ENCODE data around the gene STAMBP. TPM values are rescaled to one million over a fixed set of nuclear protein-coding genes. Genes with fewer than 3 reads are reported as not detected.

STAMBP gene
- total and polyA plus RNA-seq, 2 of the 13 experiments (the other 11 are each of a cell fraction or from before 2014, with no cell fraction given), result 49.6 to 53.2 TPM

DNA sequence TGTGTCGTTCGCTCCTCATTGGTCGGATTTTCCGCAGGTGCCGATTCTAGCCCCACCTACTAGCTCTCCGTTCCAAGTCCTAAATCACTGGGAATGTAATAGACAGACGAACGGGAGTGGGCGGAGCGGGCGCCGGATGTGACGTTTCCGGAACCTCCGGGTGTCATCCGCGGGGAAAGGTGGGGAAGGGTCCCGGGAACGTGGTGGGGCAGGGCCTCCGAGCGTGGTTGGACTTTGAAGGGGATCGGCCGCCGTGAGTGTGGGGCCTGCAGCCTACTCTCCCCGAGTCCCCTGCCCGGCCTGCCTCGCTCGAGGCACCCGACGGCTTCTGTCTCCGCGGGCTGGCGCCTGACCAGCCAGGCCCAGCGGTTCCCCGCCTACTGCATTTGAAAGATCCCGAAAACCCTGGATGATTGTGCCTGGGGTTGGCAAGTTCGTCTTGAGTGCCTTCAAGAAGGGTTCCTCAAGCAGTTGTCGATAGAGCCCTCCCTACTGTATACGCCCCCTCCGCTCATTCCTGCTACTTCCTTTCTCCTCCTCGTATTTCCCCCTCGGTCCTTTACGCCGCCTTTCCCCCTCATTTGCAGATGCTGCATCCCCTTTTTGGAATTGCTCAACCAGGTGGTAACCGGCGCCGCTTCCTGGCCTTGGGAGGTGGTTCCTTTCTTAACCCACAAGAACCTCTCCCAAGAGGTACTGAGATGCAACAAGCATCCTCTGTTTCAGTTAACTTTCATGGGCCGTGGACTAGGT, at the start of gene STAMBP (continued):
- TF ChIP-seq, protein P1, sequence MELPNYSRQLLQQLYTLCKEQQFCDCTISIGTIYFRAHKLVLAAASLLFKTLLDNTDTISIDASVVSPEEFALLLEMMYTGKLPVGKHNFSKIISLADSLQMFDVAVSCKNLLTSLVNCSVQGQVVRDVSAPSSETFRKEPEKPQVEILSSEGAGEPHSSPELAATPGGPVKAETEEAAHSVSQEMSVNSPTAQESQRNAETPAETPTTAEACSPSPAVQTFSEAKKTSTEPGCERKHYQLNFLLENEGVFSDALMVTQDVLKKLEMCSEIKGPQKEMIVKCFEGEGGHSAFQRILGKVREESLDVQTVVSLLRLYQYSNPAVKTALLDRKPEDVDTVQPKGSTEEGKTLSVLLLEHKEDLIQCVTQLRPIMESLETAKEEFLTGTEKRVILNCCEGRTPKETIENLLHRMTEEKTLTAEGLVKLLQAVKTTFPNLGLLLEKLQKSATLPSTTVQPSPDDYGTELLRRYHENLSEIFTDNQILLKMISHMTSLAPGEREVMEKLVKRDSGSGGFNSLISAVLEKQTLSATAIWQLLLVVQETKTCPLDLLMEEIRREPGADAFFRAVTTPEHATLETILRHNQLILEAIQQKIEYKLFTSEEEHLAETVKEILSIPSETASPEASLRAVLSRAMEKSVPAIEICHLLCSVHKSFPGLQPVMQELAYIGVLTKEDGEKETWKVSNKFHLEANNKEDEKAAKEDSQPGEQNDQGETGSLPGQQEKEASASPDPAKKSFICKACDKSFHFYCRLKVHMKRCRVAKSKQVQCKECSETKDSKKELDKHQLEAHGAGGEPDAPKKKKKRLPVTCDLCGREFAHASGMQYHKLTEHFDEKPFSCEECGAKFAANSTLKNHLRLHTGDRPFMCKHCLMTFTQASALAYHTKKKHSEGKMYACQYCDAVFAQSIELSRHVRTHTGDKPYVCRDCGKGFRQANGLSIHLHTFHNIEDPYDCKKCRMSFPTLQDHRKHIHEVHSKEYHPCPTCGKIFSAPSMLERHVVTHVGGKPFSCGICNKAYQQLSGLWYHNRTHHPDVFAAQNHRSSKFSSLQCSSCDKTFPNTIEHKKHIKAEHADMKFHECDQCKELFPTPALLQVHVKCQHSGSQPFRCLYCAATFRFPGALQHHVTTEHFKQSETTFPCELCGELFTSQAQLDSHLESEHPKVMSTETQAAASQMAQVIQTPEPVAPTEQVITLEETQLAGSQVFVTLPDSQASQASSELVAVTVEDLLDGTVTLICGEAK (IDR thresholded peaks at IDR 0.05), result peak; percentile 66
- TF ChIP-seq, protein P1 (CRISPR knock-in tag; IDR thresholded peaks at IDR 0.05), result peak; percentile 73; the same call in 1 of the 2 replicates
- TF ChIP-seq NR2F2 (IDR thresholded peaks at IDR 0.05; ENCODE audit: borderline replicate concordance, low read depth) (no peak), TP53 (CRISPR knock-in tag; conservative IDR thresholded peaks at IDR 0.05) (no peak; the same call in 1 of the 2 replicates), ZFP36L1 (CRISPR knock-in tag; IDR thresholded peaks at IDR 0.05) (no peak), HOXA7 (CRISPR knock-in tag; IDR thresholded peaks at IDR 0.05) (no peak), HDAC6 (IDR thresholded peaks at IDR 0.05; ENCODE audit: low read depth, low read length) (no peak), U2AF2 (IDR thresholded peaks at IDR 0.05; ENCODE audit: low read depth, low read length) (no peak), ZBTB3 (CRISPR knock-in tag; IDR thresholded peaks at IDR 0.05; ENCODE audit: borderline replicate concordance, low read depth) (no peak)
- TF ChIP-seq, protein P2, sequence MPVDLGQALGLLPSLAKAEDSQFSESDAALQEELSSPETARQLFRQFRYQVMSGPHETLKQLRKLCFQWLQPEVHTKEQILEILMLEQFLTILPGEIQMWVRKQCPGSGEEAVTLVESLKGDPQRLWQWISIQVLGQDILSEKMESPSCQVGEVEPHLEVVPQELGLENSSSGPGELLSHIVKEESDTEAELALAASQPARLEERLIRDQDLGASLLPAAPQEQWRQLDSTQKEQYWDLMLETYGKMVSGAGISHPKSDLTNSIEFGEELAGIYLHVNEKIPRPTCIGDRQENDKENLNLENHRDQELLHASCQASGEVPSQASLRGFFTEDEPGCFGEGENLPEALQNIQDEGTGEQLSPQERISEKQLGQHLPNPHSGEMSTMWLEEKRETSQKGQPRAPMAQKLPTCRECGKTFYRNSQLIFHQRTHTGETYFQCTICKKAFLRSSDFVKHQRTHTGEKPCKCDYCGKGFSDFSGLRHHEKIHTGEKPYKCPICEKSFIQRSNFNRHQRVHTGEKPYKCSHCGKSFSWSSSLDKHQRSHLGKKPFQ (CRISPR knock-in tag; IDR thresholded peaks at IDR 0.05; ENCODE audit: insufficient replicate concordance), result no peak
- TF ChIP-seq, protein P3, sequence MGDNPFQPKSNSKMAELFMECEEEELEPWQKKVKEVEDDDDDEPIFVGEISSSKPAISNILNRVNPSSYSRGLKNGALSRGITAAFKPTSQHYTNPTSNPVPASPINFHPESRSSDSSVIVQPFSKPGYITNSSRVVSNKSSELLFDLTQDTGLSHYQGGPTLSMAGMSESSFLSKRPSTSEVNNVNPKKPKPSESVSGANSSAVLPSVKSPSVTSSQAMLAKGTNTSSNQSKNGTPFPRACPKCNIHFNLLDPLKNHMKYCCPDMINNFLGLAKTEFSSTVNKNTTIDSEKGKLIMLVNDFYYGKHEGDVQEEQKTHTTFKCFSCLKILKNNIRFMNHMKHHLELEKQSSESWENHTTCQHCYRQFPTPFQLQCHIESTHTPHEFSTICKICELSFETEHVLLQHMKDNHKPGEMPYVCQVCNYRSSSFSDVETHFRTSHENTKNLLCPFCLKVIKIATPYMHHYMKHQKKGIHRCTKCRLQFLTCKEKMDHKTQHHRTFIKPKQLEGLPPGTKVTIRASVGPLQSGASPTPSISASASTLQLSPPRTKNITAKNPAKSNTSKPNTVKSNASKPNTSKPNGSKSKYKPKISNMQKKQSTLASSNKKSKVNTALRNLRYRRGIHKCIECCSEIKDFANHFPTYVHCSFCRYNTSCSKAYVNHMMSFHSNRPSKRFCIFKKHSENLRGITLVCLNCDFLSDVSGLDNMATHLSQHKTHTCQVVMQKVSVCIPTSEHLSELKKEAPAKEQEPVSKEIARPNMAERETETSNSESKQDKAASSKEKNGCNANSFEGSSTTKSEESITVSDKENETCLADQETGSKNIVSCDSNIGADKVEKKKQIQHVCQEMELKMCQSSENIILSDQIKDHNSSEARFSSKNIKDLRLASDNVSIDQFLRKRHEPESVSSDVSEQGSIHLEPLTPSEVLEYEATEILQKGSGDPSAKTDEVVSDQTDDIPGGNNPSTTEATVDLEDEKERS (CRISPR knock-in tag; IDR thresholded peaks at IDR 0.05), result peak; percentile 76; the same call in 1 of the 2 replicates
- TF ChIP-seq, protein P4, sequence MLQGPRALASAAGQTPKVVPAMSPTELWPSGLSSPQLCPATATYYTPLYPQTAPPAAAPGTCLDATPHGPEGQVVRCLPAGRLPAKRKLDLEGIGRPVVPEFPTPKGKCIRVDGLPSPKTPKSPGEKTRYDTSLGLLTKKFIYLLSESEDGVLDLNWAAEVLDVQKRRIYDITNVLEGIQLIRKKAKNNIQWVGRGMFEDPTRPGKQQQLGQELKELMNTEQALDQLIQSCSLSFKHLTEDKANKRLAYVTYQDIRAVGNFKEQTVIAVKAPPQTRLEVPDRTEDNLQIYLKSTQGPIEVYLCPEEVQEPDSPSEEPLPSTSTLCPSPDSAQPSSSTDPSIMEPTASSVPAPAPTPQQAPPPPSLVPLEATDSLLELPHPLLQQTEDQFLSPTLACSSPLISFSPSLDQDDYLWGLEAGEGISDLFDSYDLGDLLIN (CRISPR knock-in tag; IDR thresholded peaks at IDR 0.05; ENCODE audit: borderline replicate concordance), result no peak
